COLO668 (cell line): ENCODE data around the gene DUSP5.
"Not testable (repeated sequence)": the region's sequence is repeated elsewhere in the genome, so short reads cannot be mapped to it uniquely, and the experiment has no call there.

Experiments used
- DNase-seq: peaks from one replicate; lab custom pipeline; 2025; ENCODE audit not compliant: unreplicated experiment; lab: John Stamatoyannopoulos, UW

Gene DUSP5

GRCh38 chr10:110514848-110515247, 17.1 kb downstream of the DUSP5 start:
- DNase-seq = no peak

- DNase-seq = no peak
Observed at GRCh38 chr10:110516815-110517492, 19.2 kb downstream of the DUSP5 start.

GRCh38 chr10:110522365-110522988, 24.8 kb downstream of the DUSP5 start:
- DNase-seq = no peak

- DNase-seq = no peak
Observed at GRCh38 chr10:110523736-110524135, 26.0 kb downstream of the DUSP5 start.

- DNase-seq = no peak
Observed at GRCh38 chr10:110524179-110524858, 26.6 kb downstream of the DUSP5 start.

- DNase-seq = no peak
Observed at GRCh38 chr10:110524859-110525232, 27.1 kb downstream of the DUSP5 start.

- peak; percentile 16 for DNase-seq
Observed at GRCh38 chr10:110525349-110526260, 27.9 kb downstream of the DUSP5 start.

GRCh38 chr10:110527731-110528171, 30.0 kb downstream of the DUSP5 start:
- DNase-seq = no peak

- no peak for DNase-seq
Observed at GRCh38 chr10:110528224-110528996, 30.7 kb downstream of the DUSP5 start.

GRCh38 chr10:110528997-110529524, 31.4 kb downstream of the DUSP5 start:
- not testable (repeated sequence) for DNase-seq

- DNase-seq = no peak
Observed at GRCh38 chr10:110529596-110530011, 31.9 kb downstream of the DUSP5 start.

- DNase-seq = peak; percentile 42
Observed at GRCh38 chr10:110530131-110530831, 32.6 kb downstream of the DUSP5 start.

GRCh38 chr10:110531687-110532086, 34.0 kb downstream of the DUSP5 start:
- DNase-seq = no peak

GRCh38 chr10:110532628-110533027, 34.9 kb downstream of the DUSP5 start:
- DNase-seq = not testable (repeated sequence)

- no peak for DNase-seq
Observed at GRCh38 chr10:110533149-110533548, 35.4 kb downstream of the DUSP5 start.

GRCh38 chr10:110534571-110534970, 36.9 kb downstream of the DUSP5 start:
- DNase-seq = no peak

GRCh38 chr10:110535958-110536891, 38.5 kb downstream of the DUSP5 start:
- no peak for DNase-seq

- DNase-seq = no peak
Observed at GRCh38 chr10:110539091-110539490, 41.4 kb downstream of the DUSP5 start.
